ENCODE measurements around the gene GRM8.

The GRM8 gene

DNA sequence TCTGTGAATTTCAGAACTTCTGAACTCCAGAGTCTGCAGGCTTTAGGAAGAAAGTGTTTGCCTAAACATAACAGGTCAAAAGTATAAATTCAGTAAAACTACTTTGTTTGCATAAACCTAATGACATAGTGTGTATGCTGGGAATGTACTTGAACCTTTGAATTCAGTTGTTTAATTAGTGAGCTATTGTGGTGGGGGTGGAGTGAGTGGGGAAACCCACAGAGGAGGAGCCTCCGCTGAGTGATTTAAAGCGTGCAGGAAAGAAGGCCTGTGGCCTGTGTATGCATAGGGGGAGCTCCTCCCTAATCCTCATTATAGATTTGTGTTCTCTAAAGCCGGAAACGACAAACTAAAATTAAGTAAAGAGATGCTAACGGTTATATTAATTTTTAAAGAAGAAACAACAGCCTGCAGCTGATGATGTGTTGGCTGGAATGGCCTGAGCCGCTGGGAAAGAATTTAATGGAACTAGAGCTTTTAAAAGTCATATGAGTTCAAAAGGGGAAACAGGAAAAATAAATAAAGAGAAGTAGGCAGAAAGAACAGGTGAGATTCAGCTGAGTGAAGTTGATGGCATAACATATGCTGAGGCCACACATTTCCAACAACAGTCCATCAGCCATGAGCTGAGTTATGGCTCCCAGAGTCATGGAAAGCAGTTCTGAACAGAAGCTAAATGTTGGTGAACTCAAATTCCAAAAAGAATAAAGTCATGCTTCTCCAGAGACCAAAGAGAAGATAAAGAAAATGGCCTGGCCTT is 595.0 kb downstream of the GRM8 start:
- Histone ChIP-seq H3K36me3 (ENCODE audit: control insufficient read depth, insufficient read depth, low read length, severe bottlenecking) (no peaks in the 10 kb centered on the region), H3K27me3 (replicated peaks; ENCODE audit: control insufficient read depth, insufficient read depth, low read length) (no peaks in the 10 kb centered on the region), H3K9ac (ENCODE audit: low read length) (no peak overlapping the region), H3K4me1 (ENCODE audit: control insufficient read depth, insufficient read depth, low read length) (no peaks in the 10 kb centered on the region), H3K9me3 (ENCODE audit: control insufficient read depth, low read length) (no peaks in the 10 kb centered on the region), H3K4me3 (ENCODE audit: low read length) (no peak overlapping the region)
- no peak for DNase-seq (ENCODE audit: low read depth)

DNA sequence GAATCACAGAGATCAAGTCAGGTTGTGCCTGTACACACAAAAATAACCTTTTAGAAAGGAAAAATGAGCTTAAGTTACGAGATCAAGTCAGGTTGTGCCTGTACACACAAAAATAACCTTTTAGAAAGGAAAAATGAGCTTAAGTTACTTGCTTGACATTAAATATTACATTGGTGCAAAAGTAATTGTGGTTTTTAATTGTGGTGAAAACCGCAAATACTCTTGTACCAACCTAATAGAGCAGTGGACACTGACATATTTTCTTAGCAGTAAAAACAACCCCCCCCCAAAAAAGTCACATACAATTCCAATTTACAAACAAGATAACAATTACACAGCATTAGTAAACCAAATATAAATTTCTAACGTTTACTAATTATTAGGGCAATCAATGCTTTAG is 595.6 kb downstream of the GRM8 start:
- H3K9me3 ChIP-seq (ENCODE audit: control insufficient read depth, low read length) = no peaks in the 10 kb centered on the region
- H3K9ac ChIP-seq (ENCODE audit: low read length) = no peak overlapping the region
- no peaks in the 10 kb centered on the region for H3K27me3 ChIP-seq (replicated peaks; ENCODE audit: control insufficient read depth, insufficient read depth, low read length)
- no peak overlapping the region for H3K4me3 ChIP-seq (ENCODE audit: low read length)
- H3K36me3 ChIP-seq (ENCODE audit: control insufficient read depth, insufficient read depth, low read length, severe bottlenecking) = no peaks in the 10 kb centered on the region
- no peaks in the 10 kb centered on the region for H3K4me1 ChIP-seq (ENCODE audit: control insufficient read depth, insufficient read depth, low read length)
- no peak for DNase-seq (ENCODE audit: low read depth)

DNA sequence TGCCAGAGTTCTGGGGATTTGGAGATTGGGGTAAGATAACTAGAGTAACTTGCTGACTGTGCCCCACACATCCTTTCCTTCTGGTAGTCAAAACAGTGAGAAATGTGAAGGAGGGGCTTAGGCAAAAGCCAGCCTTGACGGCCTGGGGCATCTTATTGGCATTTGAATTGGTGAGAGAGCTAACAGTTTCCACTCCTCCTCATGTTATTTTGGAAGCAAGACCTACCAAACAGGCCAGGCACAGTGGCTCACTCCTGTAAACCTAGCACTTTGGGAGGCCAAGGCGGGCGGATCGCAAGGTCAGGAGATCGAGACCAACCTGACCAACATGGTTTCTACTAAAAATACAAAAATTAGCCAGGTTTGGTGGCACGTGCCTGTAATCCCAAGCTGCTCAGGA is 596.6 kb downstream of the GRM8 start:
- no peak for DNase-seq (ENCODE audit: low read depth)
- H3K4me1 ChIP-seq (ENCODE audit: control insufficient read depth, insufficient read depth, low read length) = no peaks in the 10 kb centered on the region

DNA sequence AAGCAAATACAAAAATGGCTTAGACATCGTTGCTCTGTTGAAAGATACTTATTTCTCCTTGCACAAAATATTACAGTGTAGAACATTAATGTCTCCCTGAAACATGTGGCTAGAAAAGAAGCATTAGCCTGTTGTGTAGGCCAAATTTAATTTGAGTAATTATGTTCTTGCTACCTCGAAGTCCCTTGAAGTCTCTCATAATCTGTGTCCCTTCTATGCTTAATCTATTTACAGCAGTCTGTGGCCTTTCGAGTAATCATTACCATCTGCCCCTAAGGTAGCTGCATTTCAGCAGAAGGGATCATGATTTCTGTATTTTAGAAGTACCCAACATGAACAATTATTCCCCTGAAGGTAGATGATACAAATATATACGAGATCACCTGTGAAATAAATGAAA is 615.2 kb downstream of the GRM8 start:
- no peak for DNase-seq (ENCODE audit: low read depth)
- Histone ChIP-seq H3K4me3 (ENCODE audit: low read length) (no peak overlapping the region), H3K9me3 (ENCODE audit: control insufficient read depth, low read length) (no peaks in the 10 kb centered on the region)

More for the DNA sequence above, 596.6 kb downstream of the GRM8 start:
- H3K4me3 ChIP-seq (ENCODE audit: low read length) = no peak overlapping the region
- no peak overlapping the region for H3K9ac ChIP-seq (ENCODE audit: low read length)
- no peaks in the 10 kb centered on the region for H3K36me3 ChIP-seq (ENCODE audit: control insufficient read depth, insufficient read depth, low read length, severe bottlenecking)
- H3K9me3 ChIP-seq (ENCODE audit: control insufficient read depth, low read length) = no peaks in the 10 kb centered on the region
- H3K27me3 ChIP-seq (replicated peaks; ENCODE audit: control insufficient read depth, insufficient read depth, low read length) = no peaks in the 10 kb centered on the region

DNA sequence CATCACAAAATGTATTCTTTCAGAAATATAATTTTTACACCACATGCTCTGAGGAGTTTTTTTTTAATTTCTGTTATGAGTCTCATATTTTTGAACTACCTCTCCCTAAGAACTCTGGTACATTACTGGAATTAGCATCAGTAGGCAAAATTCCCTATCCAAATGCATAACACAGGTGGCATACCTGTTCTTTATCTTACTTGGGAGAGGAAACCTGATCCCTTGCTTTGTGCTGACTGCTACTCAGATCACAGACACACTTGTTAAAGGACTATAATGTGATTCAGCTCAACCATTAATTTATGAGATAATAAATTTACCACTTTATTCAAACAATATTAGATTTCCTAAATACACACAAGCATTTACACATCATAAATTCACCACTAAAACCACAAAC is 617.2 kb downstream of the GRM8 start:
- Histone ChIP-seq H3K4me1 (ENCODE audit: control insufficient read depth, insufficient read depth, low read length) (no peaks in the 10 kb centered on the region), H3K27me3 (replicated peaks; ENCODE audit: control insufficient read depth, insufficient read depth, low read length) (no peaks in the 10 kb centered on the region), H3K9ac (ENCODE audit: low read length) (no peak overlapping the region), H3K9me3 (ENCODE audit: control insufficient read depth, low read length) (no peaks in the 10 kb centered on the region), H3K36me3 (ENCODE audit: control insufficient read depth, insufficient read depth, low read length, severe bottlenecking) (no peaks in the 10 kb centered on the region), H3K4me3 (ENCODE audit: low read length) (no peak overlapping the region)
- no peak for DNase-seq (ENCODE audit: low read depth)

More for the DNA sequence above, 615.2 kb downstream of the GRM8 start:
- H3K27me3 ChIP-seq (replicated peaks; ENCODE audit: control insufficient read depth, insufficient read depth, low read length) = no peaks in the 10 kb centered on the region
- no peaks in the 10 kb centered on the region for H3K36me3 ChIP-seq (ENCODE audit: control insufficient read depth, insufficient read depth, low read length, severe bottlenecking)
- H3K4me1 ChIP-seq (ENCODE audit: control insufficient read depth, insufficient read depth, low read length) = no peaks in the 10 kb centered on the region
- no peak overlapping the region for H3K9ac ChIP-seq (ENCODE audit: low read length)

DNA sequence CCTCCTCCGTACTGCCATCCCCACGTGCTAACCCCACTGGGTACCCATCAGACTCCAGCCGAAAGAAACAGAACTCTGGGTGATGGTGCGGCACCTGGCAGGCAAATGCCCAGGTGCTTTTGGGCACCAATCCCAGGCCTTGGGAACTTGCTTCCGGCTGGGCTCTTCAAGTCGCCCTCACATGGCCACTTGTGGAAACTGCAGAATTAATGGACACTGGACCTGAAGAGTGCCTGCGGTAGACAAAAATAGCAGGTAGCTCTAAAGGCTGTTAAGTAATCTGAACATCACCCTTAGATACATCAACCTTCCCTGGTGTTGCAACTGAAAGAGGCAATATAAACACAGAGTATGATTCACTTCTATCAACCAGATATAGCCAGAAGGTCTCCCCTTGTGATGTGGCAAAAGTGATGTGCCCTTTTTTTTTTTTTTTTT is 644.4 kb downstream of the GRM8 start:
- Histone ChIP-seq H3K9me3 (ENCODE audit: control insufficient read depth, low read length) (no peaks in the 10 kb centered on the region), H3K27me3 (replicated peaks; ENCODE audit: control insufficient read depth, insufficient read depth, low read length) (no peaks in the 10 kb centered on the region)
- no peak for DNase-seq (ENCODE audit: low read depth)

DNA sequence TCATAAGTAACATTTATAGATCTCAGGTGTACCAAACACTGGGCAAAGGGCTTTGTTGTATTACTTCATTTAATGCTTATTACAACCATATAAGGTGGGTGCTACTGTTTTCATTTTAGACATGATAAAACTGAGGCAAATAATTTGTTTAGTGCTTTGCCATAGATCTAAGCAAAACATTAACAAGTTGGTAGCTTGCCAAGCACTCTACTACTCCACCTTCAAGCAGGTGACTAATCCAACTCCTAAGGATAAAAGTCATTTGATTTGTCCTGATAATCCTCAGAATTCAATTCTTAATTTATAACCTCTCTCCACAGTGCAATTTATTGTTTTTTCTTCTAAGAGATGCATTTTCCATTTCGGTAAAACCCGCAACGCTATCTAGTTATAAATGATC is 646.4 kb downstream of the GRM8 start:
- H3K27me3 ChIP-seq (replicated peaks; ENCODE audit: control insufficient read depth, insufficient read depth, low read length) = no peaks in the 10 kb centered on the region
- H3K4me3 ChIP-seq (ENCODE audit: low read length) = no peak overlapping the region
- DNase-seq (ENCODE audit: low read depth) = no peak
- no peaks in the 10 kb centered on the region for H3K9me3 ChIP-seq (ENCODE audit: control insufficient read depth, low read length)
- no peaks in the 10 kb centered on the region for H3K36me3 ChIP-seq (ENCODE audit: control insufficient read depth, insufficient read depth, low read length, severe bottlenecking)
- H3K9ac ChIP-seq (ENCODE audit: low read length) = no peak overlapping the region
- no peaks in the 10 kb centered on the region for H3K4me1 ChIP-seq (ENCODE audit: control insufficient read depth, insufficient read depth, low read length)

More for the DNA sequence above, 644.4 kb downstream of the GRM8 start:
- Histone ChIP-seq H3K4me1 (ENCODE audit: control insufficient read depth, insufficient read depth, low read length) (no peaks in the 10 kb centered on the region), H3K4me3 (ENCODE audit: low read length) (no peak overlapping the region), H3K9ac (ENCODE audit: low read length) (no peak overlapping the region), H3K36me3 (ENCODE audit: control insufficient read depth, insufficient read depth, low read length, severe bottlenecking) (no peaks in the 10 kb centered on the region)

DNA sequence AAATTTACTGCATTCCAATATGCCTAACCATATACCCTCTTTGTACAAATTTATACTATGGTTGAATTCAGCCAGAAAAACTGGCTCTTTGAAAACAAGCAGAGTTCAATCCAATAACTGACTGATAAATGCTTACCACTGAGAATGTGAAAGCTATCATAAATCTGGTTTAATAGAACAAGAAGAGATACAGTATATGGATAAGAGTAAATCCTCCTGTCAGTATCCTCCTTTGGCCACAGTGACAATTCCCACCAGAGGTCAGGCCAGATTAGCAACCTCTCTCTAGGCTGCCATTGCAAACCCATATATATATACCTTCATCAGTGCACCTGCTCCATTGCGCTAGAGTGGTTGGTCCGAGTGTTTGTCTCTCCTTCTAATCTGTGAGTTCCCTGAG is 647.2 kb downstream of the GRM8 start:
- no peaks in the 10 kb centered on the region for H3K9me3 ChIP-seq (ENCODE audit: control insufficient read depth, low read length)
- no peak for DNase-seq (ENCODE audit: low read depth)
- H3K9ac ChIP-seq (ENCODE audit: low read length) = no peak overlapping the region
- H3K27me3 ChIP-seq (replicated peaks; ENCODE audit: control insufficient read depth, insufficient read depth, low read length) = no peaks in the 10 kb centered on the region
- no peak overlapping the region for H3K4me3 ChIP-seq (ENCODE audit: low read length)
- H3K4me1 ChIP-seq (ENCODE audit: control insufficient read depth, insufficient read depth, low read length) = no peaks in the 10 kb centered on the region
- no peaks in the 10 kb centered on the region for H3K36me3 ChIP-seq (ENCODE audit: control insufficient read depth, insufficient read depth, low read length, severe bottlenecking)

DNA sequence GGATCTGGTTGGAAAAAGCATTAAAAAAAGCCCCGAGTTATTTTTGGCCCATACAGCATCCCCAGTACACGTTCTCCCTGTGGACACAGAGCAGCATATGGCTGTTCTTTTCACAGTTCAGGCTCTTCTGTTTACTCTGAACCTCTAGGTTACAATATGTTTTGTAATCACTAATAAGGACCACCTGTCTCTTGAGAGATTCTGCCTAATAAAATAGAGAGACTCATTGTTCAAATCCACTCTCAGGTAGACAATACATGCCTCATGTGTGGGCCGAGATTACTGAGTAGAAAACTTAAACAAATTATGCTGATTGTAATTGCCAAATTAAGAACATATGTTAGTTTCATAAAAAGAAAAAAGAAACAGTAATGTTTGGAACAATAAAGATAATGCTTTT is 647.7 kb downstream of the GRM8 start:
- H3K4me1 ChIP-seq (ENCODE audit: control insufficient read depth, insufficient read depth, low read length) = no peaks in the 10 kb centered on the region
- H3K4me3 ChIP-seq (ENCODE audit: low read length) = no peak overlapping the region
- H3K36me3 ChIP-seq (ENCODE audit: control insufficient read depth, insufficient read depth, low read length, severe bottlenecking) = no peaks in the 10 kb centered on the region
- H3K27me3 ChIP-seq (replicated peaks; ENCODE audit: control insufficient read depth, insufficient read depth, low read length) = no peaks in the 10 kb centered on the region
- no peaks in the 10 kb centered on the region for H3K9me3 ChIP-seq (ENCODE audit: control insufficient read depth, low read length)
- DNase-seq (ENCODE audit: low read depth) = no peak
- no peak overlapping the region for H3K9ac ChIP-seq (ENCODE audit: low read length)

DNA sequence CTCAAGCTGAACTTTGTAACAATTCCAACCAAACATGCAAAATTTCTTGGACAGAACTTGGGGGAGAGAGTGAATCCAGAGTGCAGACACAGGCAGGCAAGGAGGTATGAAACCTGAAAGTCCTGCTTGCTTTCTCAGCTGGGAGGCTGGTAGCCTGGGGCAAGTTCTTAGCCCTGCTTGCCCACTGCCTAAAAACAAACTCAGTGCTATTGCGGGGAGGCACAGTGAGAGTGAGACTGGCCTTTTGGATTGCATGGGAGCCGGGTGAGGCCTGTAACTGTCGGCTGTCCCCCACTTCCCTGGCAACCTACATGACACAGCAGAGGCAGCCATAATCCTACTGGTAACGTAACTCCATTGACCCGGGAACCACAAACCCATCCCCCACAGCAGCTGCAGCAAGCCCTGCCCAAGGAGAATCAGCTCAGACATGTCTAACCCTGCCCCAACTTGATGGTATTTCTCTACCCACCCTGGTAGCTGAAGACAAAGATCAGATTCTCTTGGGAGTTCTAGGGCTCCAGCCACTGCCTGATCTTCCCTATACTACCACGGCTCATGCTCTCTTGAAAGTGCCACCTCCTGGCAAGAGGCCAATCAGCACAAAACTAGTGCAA is 663.6 kb downstream of the GRM8 start:
- no peak overlapping the region for H3K9ac ChIP-seq (ENCODE audit: low read length)
- H3K9me3 ChIP-seq (ENCODE audit: control insufficient read depth, low read length) = peaks cover 5% of the 10 kb centered on the region
- H3K4me1 ChIP-seq (ENCODE audit: control insufficient read depth, insufficient read depth, low read length) = no peaks in the 10 kb centered on the region
- no peaks in the 10 kb centered on the region for H3K36me3 ChIP-seq (ENCODE audit: control insufficient read depth, insufficient read depth, low read length, severe bottlenecking)
- no peak overlapping the region for H3K4me3 ChIP-seq (ENCODE audit: low read length)
- H3K27me3 ChIP-seq (replicated peaks; ENCODE audit: control insufficient read depth, insufficient read depth, low read length) = no peaks in the 10 kb centered on the region
- no peak for DNase-seq (ENCODE audit: low read depth)

DNA sequence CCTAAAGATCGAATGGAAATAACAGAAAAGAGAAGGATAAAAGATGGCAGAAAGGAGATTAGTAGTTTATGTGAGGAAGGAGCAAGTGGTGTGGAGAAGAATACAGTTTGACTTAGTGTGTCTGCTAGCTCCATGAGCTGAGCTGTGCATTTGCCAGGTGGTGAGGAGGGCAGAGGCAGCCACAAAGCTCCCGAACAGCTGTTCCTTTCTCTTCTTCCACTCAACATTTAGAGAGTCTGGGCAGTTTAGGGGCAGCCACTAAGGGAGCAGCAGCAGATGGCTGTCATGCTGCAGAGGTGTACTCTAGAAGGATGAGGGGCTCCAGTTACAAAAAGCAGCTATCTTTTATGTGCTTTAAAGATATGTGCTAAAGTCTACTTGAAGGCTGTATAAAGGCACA is 674.4 kb downstream of the GRM8 start:
- H3K4me3 ChIP-seq (ENCODE audit: low read length) = no peak overlapping the region
- no peaks in the 10 kb centered on the region for H3K36me3 ChIP-seq (ENCODE audit: control insufficient read depth, insufficient read depth, low read length, severe bottlenecking)
- H3K27me3 ChIP-seq (replicated peaks; ENCODE audit: control insufficient read depth, insufficient read depth, low read length) = no peaks in the 10 kb centered on the region
- no peak overlapping the region for H3K9ac ChIP-seq (ENCODE audit: low read length)
- peaks cover 9% of the 10 kb centered on the region for H3K4me1 ChIP-seq (ENCODE audit: control insufficient read depth, insufficient read depth, low read length)
- no peak for DNase-seq (ENCODE audit: low read depth)
- H3K9me3 ChIP-seq (ENCODE audit: control insufficient read depth, low read length) = no peaks in the 10 kb centered on the region
